GM18873 (cell line): ENCODE data around the gene DDAH1.

Experiments used
- ATAC-seq: cut with Tn5 transposase; IDR thresholded peaks from one replicate; pipeline ENCODE4 v1.9.1; 2021; ENCODE audit warnings: mild to moderate bottlenecking, moderate library complexity, moderate number of reproducible peaks; ENCODE audit not compliant: unreplicated experiment, low FRiP score

Gene DDAH1

GRCh38 chr1:85316321-85316720, 148.6 kb downstream of the DDAH1 start:
- ATAC-seq, result no peak

DNA sequence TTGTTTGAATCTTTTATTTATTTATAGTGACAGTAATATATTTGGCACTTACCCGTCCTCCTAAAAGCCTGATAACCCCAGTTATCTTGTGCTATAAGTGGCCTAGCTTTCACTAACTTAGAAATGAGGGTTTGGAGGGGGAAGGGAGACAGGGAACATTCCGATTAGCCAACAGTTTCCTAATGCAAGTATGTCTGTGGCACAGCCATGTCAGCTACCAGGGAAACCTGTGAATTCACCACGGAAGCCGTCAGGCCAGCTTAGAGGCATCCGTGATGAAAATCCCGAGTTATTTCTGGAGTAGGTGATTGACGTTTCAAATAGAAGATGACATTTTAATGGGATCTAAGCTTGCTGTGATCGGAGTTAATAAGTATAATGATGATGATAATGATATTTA, 149.2 kb downstream of the DDAH1 start:
- ATAC-seq, result no peak

GRCh38 chr1:85314726-85315125, 150.2 kb downstream of the DDAH1 start:
- no peak for ATAC-seq

GRCh38 chr1:85313888-85314696, 150.9 kb downstream of the DDAH1 start:
- ATAC-seq, result no peak

GRCh38 chr1:85311818-85312217, 153.1 kb downstream of the DDAH1 start:
- no peak for ATAC-seq

- no peak for ATAC-seq
These were observed 156.1 kb downstream of the DDAH1 start for GRCh38 chr1:85308833-85309350.

DNA sequence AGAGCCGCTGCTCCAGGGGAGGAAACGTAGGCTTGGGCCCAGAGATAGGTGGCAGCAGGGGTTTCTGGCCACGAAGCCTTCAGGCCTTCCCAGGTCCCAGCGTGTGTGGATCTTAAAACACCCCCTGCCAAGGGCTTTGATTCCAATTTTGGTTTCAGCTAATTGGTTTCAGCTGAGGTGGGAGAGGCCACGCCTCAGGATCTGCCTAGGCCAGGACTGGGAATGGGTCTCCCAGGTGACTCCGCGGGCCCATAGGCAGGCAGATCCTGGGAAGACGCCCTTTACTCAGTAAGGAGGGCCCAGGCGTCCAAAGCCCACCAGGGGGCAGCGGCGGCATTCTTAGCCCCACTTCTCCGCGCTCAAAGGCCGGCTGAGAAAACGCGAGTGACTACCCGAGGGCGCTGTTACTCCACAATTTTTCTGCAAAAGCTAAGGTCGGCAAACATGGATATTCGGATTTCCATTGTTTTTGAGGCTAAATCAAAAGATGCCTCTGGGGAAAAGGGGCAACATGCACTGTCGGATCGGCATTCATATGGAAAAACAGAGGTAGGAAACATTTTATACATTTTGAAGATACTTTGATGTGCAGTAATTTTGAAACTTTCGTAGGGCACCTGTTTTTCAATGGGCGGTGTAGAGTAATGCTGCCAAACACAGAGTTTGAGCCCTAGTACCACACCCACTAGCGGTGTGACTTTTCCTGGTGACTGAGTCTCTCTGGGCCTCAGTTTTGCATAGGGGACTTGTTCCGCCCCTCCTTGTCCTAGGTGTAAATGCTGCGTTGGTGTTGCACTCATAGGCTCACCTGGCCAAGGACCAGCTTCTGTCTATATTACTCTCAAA, 156.7 kb downstream of the DDAH1 start:
- peak; percentile 74 for ATAC-seq

GRCh38 chr1:85306236-85306635, 158.7 kb downstream of the DDAH1 start:
- no peak for ATAC-seq

- ATAC-seq, result no peak
These were observed 161.4 kb downstream of the DDAH1 start for GRCh38 chr1:85303440-85304162.

- no peak for ATAC-seq
These were observed 164.8 kb downstream of the DDAH1 start for GRCh38 chr1:85300140-85300539.

- peak; percentile 89 for ATAC-seq
These were observed 166.9 kb downstream of the DDAH1 start for GRCh38 chr1:85297855-85298629.

DNA sequence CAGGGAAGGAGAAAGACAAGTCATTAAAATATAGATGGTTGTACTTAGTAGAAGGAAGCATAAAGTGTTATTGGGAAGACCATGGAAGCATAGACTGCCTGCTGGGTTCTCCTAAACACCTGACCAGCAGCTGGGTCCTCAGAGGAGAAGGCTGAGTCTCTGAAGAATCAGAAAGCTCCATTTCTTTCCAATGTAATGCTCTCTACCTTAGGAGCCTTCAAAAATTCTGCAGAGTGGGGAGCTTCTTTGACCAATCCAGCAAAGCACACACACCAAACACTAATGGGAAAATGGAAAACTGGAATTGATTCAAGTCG, 167.5 kb downstream of the DDAH1 start:
- ATAC-seq, result no peak

DNA sequence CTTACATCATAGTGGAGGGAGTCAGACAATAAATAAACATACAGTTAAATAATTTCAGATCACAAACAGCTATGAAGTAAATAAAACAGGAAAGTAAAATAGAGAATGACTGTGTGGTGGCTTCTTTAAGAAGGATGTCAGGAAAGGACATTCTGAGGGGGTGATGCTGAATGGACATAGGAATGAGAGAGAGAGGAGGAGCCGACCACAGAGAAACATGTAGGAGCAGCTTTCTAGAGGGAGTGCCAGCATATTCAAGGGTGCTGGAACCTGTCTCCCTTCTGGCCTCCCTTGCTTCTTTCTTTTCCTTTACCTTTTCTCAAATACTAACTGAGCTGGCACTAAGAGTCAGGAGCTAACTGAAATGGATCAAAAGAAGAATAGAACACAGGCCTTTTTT, 168.0 kb downstream of the DDAH1 start:
- no peak for ATAC-seq

GRCh38 chr1:85295654-85296053, 169.3 kb downstream of the DDAH1 start:
- no peak for ATAC-seq

GRCh38 chr1:85295006-85295431, 169.9 kb downstream of the DDAH1 start:
- no peak for ATAC-seq

GRCh38 chr1:85290826-85291225, 174.1 kb downstream of the DDAH1 start:
- ATAC-seq, result no peak

- ATAC-seq, result peak; percentile 64
These were observed 175.1 kb downstream of the DDAH1 start for GRCh38 chr1:85289848-85290335.

DNA sequence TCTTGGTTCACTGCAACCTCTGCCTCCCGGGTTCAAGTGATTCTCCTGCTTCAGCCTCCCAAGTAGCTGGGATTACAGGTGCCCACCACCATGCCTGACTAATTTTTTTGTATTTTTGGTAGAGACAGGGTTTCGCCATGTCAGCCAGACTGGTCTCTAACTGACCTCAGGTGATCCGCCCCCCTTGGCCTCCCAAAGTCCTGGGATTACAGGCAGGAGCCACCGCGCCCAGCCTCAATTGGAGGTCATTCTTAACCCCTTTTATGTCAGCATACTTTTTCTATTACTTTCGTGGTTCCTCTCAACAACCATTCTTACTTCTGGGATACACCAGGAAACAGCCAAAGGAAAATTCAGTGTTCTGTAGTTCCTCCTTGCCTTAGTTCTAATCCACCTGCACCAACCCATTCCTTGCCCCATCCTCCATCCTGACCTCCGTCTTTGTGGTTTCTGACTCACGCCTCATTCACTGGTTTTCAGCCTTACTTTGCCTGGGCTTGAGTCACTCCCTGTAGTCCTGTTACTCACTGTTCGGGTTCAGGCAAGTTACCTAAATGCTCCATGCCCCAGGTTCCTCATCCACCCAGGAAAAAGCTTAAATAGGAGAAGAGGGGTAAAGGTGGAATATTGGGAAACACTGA, 175.6 kb downstream of the DDAH1 start:
- ATAC-seq, result no peak

DNA sequence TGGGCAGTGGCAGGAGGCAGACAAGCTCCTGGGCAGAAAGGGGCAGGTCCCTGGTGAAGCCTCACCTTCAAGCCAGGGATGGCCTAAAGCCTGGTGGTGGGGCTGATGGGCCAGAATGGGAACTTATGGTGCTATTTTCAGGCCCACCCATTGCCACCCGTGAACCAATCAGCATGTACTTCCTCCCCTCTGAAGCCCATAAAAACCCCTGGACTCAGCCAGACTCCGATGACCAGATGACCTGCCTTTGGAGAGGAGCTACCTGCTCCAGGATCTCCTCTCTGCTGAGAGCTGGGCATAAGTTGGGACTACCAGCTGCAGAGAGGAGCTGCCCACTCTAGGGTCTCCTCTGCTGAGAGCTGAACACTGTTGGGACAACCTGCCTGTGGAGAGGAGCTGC, 180.8 kb downstream of the DDAH1 start:
- ATAC-seq, result no peak
